A549 (cell line): ENCODE results near the gene USP11. TPM values are rescaled to one million over a fixed set of nuclear protein-coding genes. Genes with fewer than 3 reads are reported as not detected.

Experiments used
- ATAC-seq, 2 experiments: fragments of 200-7000 bp in 1 of 2; fragments of >200 bp in 1 of 2; cut with Nextera tagmentation in 1 of 2; cut with Tn5 transposase in 1 of 2; 3 replicates each; pipeline versions ENCODE4 v1.8.0 to v1.9.1; 2018 to 2020; ENCODE audit warnings: mild to moderate bottlenecking in 1 of 2, moderate library complexity in 1 of 2
- CTCF ChIA-PET: fragments of 300-600 bp; sonication (Branson Sonifier 250); formaldehyde crosslinking; extraction: SDS; loops from one replicate; lab custom pipeline; 2021; ENCODE audit warnings: antibody characterized with exemption, inconsistent platforms; lab: Yijun Ruan, JAX
- POLR2A ChIA-PET: fragments of 350-600 bp; formaldehyde crosslinking; extraction: SDS; loops from one replicate; lab custom pipeline; 2021; ENCODE audit warnings: antibody characterized with exemption, inconsistent platforms; lab: Yijun Ruan, JAX
- DNase-seq, 2 experiments: peaks; one replicate each; pipeline versions ENCODE4 v3.0.0 to v3.0.0-alpha.2; 2011 to 2016; ENCODE audit warnings: low read depth in 1 of 2, low spot score in 1 of 2
- FAIRE-seq: peaks from 2 replicates; lab custom pipeline; 2011; peaks lifted over from hg19 to GRCh38; lab: Jason Lieb, UNC
- H3K27ac ChIP-seq, 2 experiments: fragments of >200 bp; sonication (Bioruptor Twin); formaldehyde crosslinking; 3 replicates each; pipeline ENCODE4 v1.5.1; 2016 to 2017
- H3K4me1 ChIP-seq: fragments of >200 bp; sonication (Bioruptor Twin); formaldehyde crosslinking; 3 replicates; pipeline ENCODE4 v1.6.1; 2016
- H3K4me2 ChIP-seq: fragments of >200 bp; sonication (Bioruptor Twin); formaldehyde crosslinking; 3 replicates; pipeline ENCODE4 v1.6.1; 2016
- H3K4me3 ChIP-seq: fragments of >200 bp; sonication (Bioruptor Twin); formaldehyde crosslinking; 3 replicates; pipeline ENCODE4 v1.5.1; 2016
- H3K9me3 ChIP-seq: fragments of >200 bp; sonication (Bioruptor Twin); formaldehyde crosslinking; 3 replicates; pipeline ENCODE4 v1.6.1; 2016
- BCL3 ChIP-seq: fragments of >200 bp; sonication (Bioruptor Twin); formaldehyde crosslinking; IDR thresholded peaks from 3 replicates; pipeline ENCODE4 v1.6.1; 2016
- CEBPB ChIP-seq, 2 experiments: fragments of >200 bp in 1 of 2; sonication (Bioruptor Twin) in 1 of 2; formaldehyde crosslinking in 1 of 2; IDR thresholded peaks; 2 replicates each; pipeline ENCODE4 v1.6.1; 2012 to 2016
- ELK1 ChIP-seq: fragments of 150-350 bp; IDR thresholded peaks from 2 replicates; pipeline ENCODE4 v1.6.1; 2014; ENCODE audit warnings: low read depth, mild to moderate bottlenecking, low read length
- FOSL2 ChIP-seq, 2 experiments: fragments of 450-650 bp in 1 of 2; fragments of >200 bp in 1 of 2; sonication (Bioruptor Twin) in 1 of 2; formaldehyde crosslinking; IDR thresholded peaks; 2 replicates each; pipeline versions ENCODE4 v1.5.0 to v1.6.1; 2016 to 2020; ENCODE audit warnings: mild to moderate bottlenecking in 1 of 2, moderate library complexity in 1 of 2
- GATA3 ChIP-seq: IDR thresholded peaks from 2 replicates; pipeline ENCODE4 v1.6.1; 2012; ENCODE audit warnings: borderline replicate concordance
- HOXB5 ChIP-seq: fragments of 250-450 bp; sonication (Bioruptor Pico); IDR thresholded peaks from 2 replicates; pipeline ENCODE4 v1.5.0; 2020; ENCODE audit warnings: mild to moderate bottlenecking, moderate library complexity
- JUNB ChIP-seq: fragments of >200 bp; sonication (Bioruptor Twin); formaldehyde crosslinking; IDR thresholded peaks from 2 replicates; pipeline ENCODE4 v1.6.1; 2016
- KDM5A ChIP-seq: fragments of 200-600 bp; sonication (generic); IDR thresholded peaks from 2 replicates; pipeline ENCODE4 v1.6.1; 2016; ENCODE audit warnings: antibody characterized with exemption, mild to moderate bottlenecking
- MAZ ChIP-seq: fragments of 150-350 bp; IDR thresholded peaks from 2 replicates; pipeline ENCODE4 v1.6.1; 2014; ENCODE audit warnings: antibody characterized with exemption, low read depth, low read length, borderline replicate concordance
- NR3C1 ChIP-seq: fragments of >200 bp; sonication (Bioruptor Twin); formaldehyde crosslinking; IDR thresholded peaks from 3 replicates; pipeline ENCODE4 v1.6.1; 2017
- PBX3 ChIP-seq: IDR thresholded peaks from 2 replicates; pipeline ENCODE4 v1.6.1; 2012
- PHF8 ChIP-seq: fragments of 200-600 bp; sonication (generic); IDR thresholded peaks from 2 replicates; pipeline ENCODE4 v1.6.1; 2016; ENCODE audit warnings: low read depth, mild to moderate bottlenecking, antibody characterized with exemption, moderate library complexity, borderline replicate concordance
- RAD21 ChIP-seq, 2 experiments: fragments of >200 bp in 1 of 2; sonication (Bioruptor Twin) in 1 of 2; formaldehyde crosslinking in 1 of 2; IDR thresholded peaks in 1 of 2; conservative IDR thresholded peaks in 1 of 2; 2 replicates in 1 of 2; 3 replicates in 1 of 2; pipeline ENCODE4 v1.6.1; 2012 to 2018; ENCODE audit warnings: inconsistent platforms in 1 of 2
- ZFP36 ChIP-seq: fragments of 450-650 bp; IDR thresholded peaks from 2 replicates; pipeline ENCODE4 v1.6.1; 2014; ENCODE audit warnings: borderline replicate concordance; ENCODE audit not compliant: partially characterized antibody
- ZNF302 ChIP-seq: fragments of 250-450 bp; sonication (Bioruptor Pico); IDR thresholded peaks from 2 replicates; pipeline ENCODE4 v1.9.0; 2021; ENCODE audit warnings: inconsistent platforms, mild to moderate bottlenecking, moderate library complexity
- ZSCAN20 ChIP-seq: fragments of 250-450 bp; sonication (Bioruptor Pico); IDR thresholded peaks from 2 replicates; pipeline ENCODE4 v1.8.0; 2022; ENCODE audit warnings: mild to moderate bottlenecking, moderate library complexity
- WGBS: methylation state at CpG from one replicate; pipeline ENCODE4 v1.1.6; 2017; ENCODE audit errors: missing lambda C conversion rate; 5-methylcytosine and 5-hydroxymethylcytosine counted together
- polyA plus RNA-seq, 4 experiments: library from polyadenylated mRNA; depleted of rRNA in 3 of 4; stranded (reverse); fragments of >200 nt; fragmentation: RNase III in 1 of 4; extraction: RNeasy Plus Mini Kit Qiagen cat#74134 plus additional on column Dnase treatment in 1 of 4; gene quantifications; 2 replicates in 3 of 4; 3 replicates in 1 of 4; pipeline ENCODE4 v1.2.3, GENCODE V29; 2011 to 2017

The USP11 gene
- polyA plus RNA-seq, 2 of the 4 experiments (the other 2 are of a cell fraction): 35.6 to 50.0 TPM

- DNase-seq (no peak), FAIRE-seq (no peak), ATAC-seq (no peak)
- ChIA-PET POLR2A (no interaction called here), CTCF (interaction anchor here (1.3 to 1.8 kb wide), 2 partner anchors 336 kb away, joined by 3 to 5 read pairs; no protein-coding TSS in a partner anchor)
- TF ChIP-seq NR3C1: no peak
- TF ChIP-seq GATA3: no peak
- no peak for TF ChIP-seq KDM5A
- no peak for TF ChIP-seq FOSL2 (IDR thresholded peaks at IDR 0.05)
- TF ChIP-seq FOSL2 (CRISPR knock-in tag; IDR thresholded peaks at IDR 0.05): no peak
- TF ChIP-seq HOXB5 (CRISPR knock-in tag): no peak
- TF ChIP-seq CEBPB (IDR thresholded peaks at IDR 0.05): no peak
- TF ChIP-seq ZNF302 (CRISPR knock-in tag): no peak
- TF ChIP-seq ELK1: no peak
- no peak for TF ChIP-seq RAD21 (conservative IDR thresholded peaks at IDR 0.05 in 1 of 2, IDR thresholded peaks at IDR 0.05 in 1 of 2)
- TF ChIP-seq PBX3: no peak
- no peak for TF ChIP-seq ZFP36
- TF ChIP-seq JUNB: no peak
- no peak for TF ChIP-seq ZSCAN20
- no peak for TF ChIP-seq PHF8
- Histone ChIP-seq H3K27ac (no peak overlapping the region), H3K4me1 (no peaks in the 10 kb centered on the region; the same call in 2 of the 3 replicates), H3K9me3 (no peaks in the 10 kb centered on the region), H3K4me3 (no peak overlapping the region), H3K4me2 (no peak overlapping the region)
- WGBS: 85% methylated on average over 4 of the region's 4 CpGs
These were observed 45.6 kb upstream of the USP11 start for GRCh38 chrX:47187106-47187677.

GRCh38 chrX:47189906-47190305 is 42.9 kb upstream of the USP11 start:
- Histone ChIP-seq H3K27ac (no peak overlapping the region; a peak in 1 of 6 replicates), H3K4me2 (peak overlapping the region; percentile 86), H3K4me1 (peaks cover 8% of the 10 kb centered on the region; the same call in 1 of the 3 replicates), H3K9me3 (no peaks in the 10 kb centered on the region), H3K4me3 (no peak overlapping the region)
- ATAC-seq (no peak), DNase-seq (no peak), FAIRE-seq (no peak)
- POLR2A ChIA-PET: interaction anchor here (1.2 to 1.4 kb wide), 2 partner anchors 43 to 292 kb away, joined by 4 read pairs; no protein-coding TSS in a partner anchor
- 90% methylated on average over 16 of the region's 19 CpGs for WGBS
- TF ChIP-seq PHF8 (no peak), ZFP36 (no peak), MAZ (no peak), RAD21 (conservative IDR thresholded peaks at IDR 0.05 in 1 of 2, IDR thresholded peaks at IDR 0.05 in 1 of 2) (no peak), BCL3 (no peak)
- CTCF ChIA-PET: interaction anchor here (1.2 to 3.0 kb wide), 2 partner anchors 45 to 195 kb away, joined by 4 to 16 read pairs; partner anchors contain the start of gene RBM10
